OCI-LY3 (cell line): ENCODE results near the gene MYBPC2.

Experiments
- H2AFZ ChIP-seq: fragments of 200-600, 300-600 bp; shearing (Covaris generic); 2 replicates; pipeline ENCODE4 v1.6.0; 2014; ENCODE audit warnings: antibody characterized with exemption, low read depth, low read length
- H3K27ac ChIP-seq: fragments of 200-600, 300-600 bp; sonication (generic); 2 replicates; pipeline ENCODE4 v1.5.1; 2014; ENCODE audit warnings: mild to moderate bottlenecking, low read length, moderate library complexity, mixed read lengths
- H3K27me3 ChIP-seq: fragments of 200-600, 300-600 bp; sonication (generic); 2 replicates; pipeline ENCODE4 v1.6.1; 2014; ENCODE audit warnings: low read depth, low read length, mixed read lengths
- H3K36me3 ChIP-seq: fragments of 200-600, 300-600 bp; sonication (generic); replicated peaks from 2 replicates; pipeline ENCODE3; 2014; ENCODE audit warnings: low read depth, low read length, mixed read lengths
- H3K4me1 ChIP-seq: fragments of 300-600, 200-600 bp; sonication (generic); 2 replicates; pipeline ENCODE4 v1.6.1; 2014; ENCODE audit warnings: low read length, mixed read lengths
- H3K4me2 ChIP-seq: fragments of 200-600, 300-600 bp; sonication (generic); 2 replicates; pipeline ENCODE4 v1.6.1; 2014; ENCODE audit warnings: low read length, mixed read lengths
- H3K4me3 ChIP-seq: fragments of 300-600, 200-600 bp; sonication (generic); 2 replicates; pipeline ENCODE4 v1.5.1; 2014; ENCODE audit warnings: antibody characterized with exemption, mild to moderate bottlenecking, low read length, moderate library complexity
- H3K79me2 ChIP-seq: fragments of 300-600, 200-600 bp; shearing (Covaris generic); 2 replicates; pipeline ENCODE4 v1.6.1; 2014; ENCODE audit warnings: mild to moderate bottlenecking, low read length, mixed read lengths
- H3K9ac ChIP-seq: fragments of 300-600, 200-600 bp; shearing (Covaris generic); 2 replicates; pipeline ENCODE4 v1.6.0; 2014; ENCODE audit warnings: mild to moderate bottlenecking, low read length, moderate library complexity
- H3K9me3 ChIP-seq: fragments of 200-600, 300-600 bp; shearing (Covaris generic); 2 replicates; pipeline ENCODE4 v1.6.1; 2014; ENCODE audit warnings: low read length, mixed read lengths; ENCODE audit not compliant: insufficient read depth
- H4K20me1 ChIP-seq: fragments of 200-600, 300-600 bp; sonication (generic); 2 replicates; pipeline ENCODE4 v1.6.1; 2016; ENCODE audit warnings: low read length, mixed read lengths; ENCODE audit not compliant: insufficient read depth
- CTCF ChIP-seq: fragments of 200-600, 300-600 bp; sonication (generic); IDR thresholded peaks from 2 replicates; pipeline ENCODE4 v1.5.1; 2014; ENCODE audit warnings: antibody characterized with exemption, low read length, low read depth
- EZH2phosphoT487 ChIP-seq: fragments of 200-600 bp; shearing (Covaris generic); IDR thresholded peaks from 2 replicates; pipeline ENCODE4 v1.6.1; 2018; ENCODE audit warnings: antibody characterized with exemption, mixed run types, low read depth

MYBPC2 gene

GRCh38 chr19:50427318-50427925 is 5.3 kb upstream of the MYBPC2 start:
- peaks cover 10% of the 10 kb centered on the region for H3K79me2 ChIP-seq
- no peaks in the 10 kb centered on the region for H3K9me3 ChIP-seq
- H3K9ac ChIP-seq = peak overlapping the region; percentile 8; the same call in 1 of the 2 replicates
- H3K36me3 ChIP-seq = peaks cover 52% of the 10 kb centered on the region
- peaks cover 38% of the 10 kb centered on the region for H4K20me1 ChIP-seq
- no peak overlapping the region for H2AFZ ChIP-seq
- peak overlapping the region; percentile 90 for H3K27ac ChIP-seq
- no peak for TF ChIP-seq EZH2phosphoT487
- no peak for TF ChIP-seq CTCF
- H3K27me3 ChIP-seq = no peaks in the 10 kb centered on the region
- H3K4me3 ChIP-seq = no peak overlapping the region
- peaks cover 50% of the 10 kb centered on the region for H3K4me1 ChIP-seq
- peak overlapping the region; percentile 7; the same call in 1 of the 2 replicates for H3K4me2 ChIP-seq

GRCh38 chr19:50427997-50428425 is 4.7 kb upstream of the MYBPC2 start:
- Histone ChIP-seq H3K27ac (peak overlapping the region; percentile 90), H3K36me3 (peaks cover 46% of the 10 kb centered on the region), H3K4me3 (no peak overlapping the region), H3K9ac (peak overlapping the region; percentile 12; the same call in 1 of the 2 replicates), H3K27me3 (no peaks in the 10 kb centered on the region), H4K20me1 (peaks cover 33% of the 10 kb centered on the region), H2AFZ (no peak overlapping the region), H3K9me3 (no peaks in the 10 kb centered on the region), H3K79me2 (0 out of 2 replicates have a peak, but pooled peaks cover 5% of the 10 kb centered on the region), H3K4me1 (peaks cover 50% of the 10 kb centered on the region), H3K4me2 (peak overlapping the region; percentile 7; the same call in 1 of the 2 replicates)
- TF ChIP-seq EZH2phosphoT487 = no peak
- no peak for TF ChIP-seq CTCF

- H3K9me3 ChIP-seq = no peaks in the 10 kb centered on the region
- peak overlapping the region; percentile 90 for H3K27ac ChIP-seq
- H3K4me2 ChIP-seq = no peak overlapping the region
- peak overlapping the region; percentile 12; the same call in 1 of the 2 replicates for H3K9ac ChIP-seq
- TF ChIP-seq EZH2phosphoT487 = no peak
- TF ChIP-seq CTCF = no peak
- peaks cover 53% of the 10 kb centered on the region for H3K4me1 ChIP-seq
- H3K79me2 ChIP-seq = no peaks in the 10 kb centered on the region
- H3K27me3 ChIP-seq = 0 out of 2 replicates have a peak, but pooled peaks cover 5% of the 10 kb centered on the region
- peaks cover 23% of the 10 kb centered on the region for H4K20me1 ChIP-seq
- H3K36me3 ChIP-seq = peaks cover 37% of the 10 kb centered on the region
- H3K4me3 ChIP-seq = no peak overlapping the region
- H2AFZ ChIP-seq = no peak overlapping the region
These were observed 3.8 kb upstream of the MYBPC2 start for GRCh38 chr19:50428772-50429463.

- Histone ChIP-seq H3K4me2 (peak overlapping the region; percentile 100), H3K27me3 (0 out of 2 replicates have a peak, but pooled peaks cover 12% of the 10 kb centered on the region), H3K36me3 (peaks cover 25% of the 10 kb centered on the region), H2AFZ (no peak overlapping the region), H4K20me1 (peaks cover 17% of the 10 kb centered on the region), H3K9ac (peak overlapping the region; percentile 98), H3K9me3 (no peaks in the 10 kb centered on the region), H3K27ac (peak overlapping the region; percentile 90), H3K4me1 (peaks cover 61% of the 10 kb centered on the region), H3K4me3 (peak overlapping the region; percentile 82), H3K79me2 (no peaks in the 10 kb centered on the region)
- TF ChIP-seq CTCF = no peak
- no peak for TF ChIP-seq EZH2phosphoT487
These were observed 1.8 kb upstream of the MYBPC2 start for GRCh38 chr19:50430888-50431342.
